GM18519 (cell line): ENCODE data around the gene CCDC92B.
A peak's percentile ranks its signal among the peaks of the same experiment; 100 is the strongest.

Experiments used
- ATAC-seq: cut with Tn5 transposase; IDR thresholded peaks from one replicate; pipeline ENCODE4 v1.9.1; 2021; ENCODE audit warnings: mild to moderate bottlenecking, moderate library complexity; ENCODE audit not compliant: unreplicated experiment, low FRiP score

Gene CCDC92B

DNA sequence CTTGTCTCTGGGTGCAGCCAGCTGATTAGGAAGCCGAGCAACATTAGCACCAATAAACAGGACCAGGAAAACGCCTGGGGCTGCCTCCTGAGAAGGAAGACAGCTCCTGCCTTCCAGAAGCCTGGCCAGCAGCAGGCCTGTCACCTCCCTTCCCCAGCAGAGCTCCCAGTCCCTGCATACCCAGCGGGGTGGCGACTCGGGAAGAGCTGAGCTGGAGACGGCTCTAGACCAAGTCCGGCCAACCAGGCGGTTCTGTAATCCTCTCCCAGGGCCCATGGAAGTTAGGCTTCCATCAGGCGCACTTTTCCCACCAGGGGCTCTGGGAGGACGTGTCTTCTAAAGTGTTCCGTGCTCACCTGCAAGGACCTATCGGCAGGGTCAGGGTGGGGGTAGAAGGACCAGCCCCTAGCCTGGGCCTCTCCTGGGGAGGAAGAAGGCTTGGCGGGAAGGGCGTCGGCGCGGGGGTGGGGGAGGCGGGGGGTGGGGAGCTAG, 25.9 kb downstream of the CCDC92B start:
- no peak for ATAC-seq

- ATAC-seq = no peak
These were observed 26.8 kb downstream of the CCDC92B start for GRCh38 chr17:2722611-2723010.

DNA sequence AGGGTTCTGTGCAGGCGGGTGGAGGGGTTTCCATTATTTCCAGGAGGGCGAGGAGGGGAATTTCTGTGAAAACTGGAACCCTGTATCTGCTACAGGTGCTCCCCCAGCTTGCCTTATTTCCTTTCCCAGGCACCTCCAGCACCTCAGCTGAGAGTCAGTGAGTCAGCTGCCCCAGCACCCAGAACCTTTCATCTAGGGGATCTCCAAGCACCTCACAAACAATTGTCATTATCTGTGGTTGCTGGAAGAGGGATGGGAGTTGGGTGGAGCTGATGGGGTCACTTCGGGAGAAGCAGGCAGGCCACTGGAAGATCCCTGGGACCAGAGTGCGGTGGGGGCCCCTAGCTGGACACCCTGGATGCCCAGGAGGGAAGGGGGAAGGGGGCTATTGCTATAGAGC, 27.8 kb downstream of the CCDC92B start:
- ATAC-seq = no peak

GRCh38 chr17:2719861-2720260, 29.6 kb downstream of the CCDC92B start:
- ATAC-seq = no peak

GRCh38 chr17:2718150-2718938, 31.1 kb downstream of the CCDC92B start:
- no peak for ATAC-seq

DNA sequence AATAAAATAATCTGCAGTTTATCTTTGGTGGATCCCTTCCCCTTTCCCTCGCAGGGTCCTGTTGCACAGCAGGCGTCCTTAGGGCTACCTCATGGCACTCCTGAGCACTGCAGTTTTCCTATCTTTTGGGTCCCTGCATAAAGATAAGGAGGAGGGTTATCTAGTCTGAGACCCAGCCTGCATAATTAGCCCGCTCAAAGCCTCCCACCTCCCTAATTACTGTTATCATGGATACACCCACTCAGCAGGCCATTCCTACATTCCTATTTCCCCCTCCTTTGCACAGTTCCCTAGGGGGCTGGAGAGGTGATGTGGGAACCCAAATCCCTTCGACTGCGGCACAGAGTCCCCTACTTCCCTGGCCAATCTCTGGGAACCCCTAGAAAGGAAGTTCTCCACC, 32.8 kb downstream of the CCDC92B start:
- no peak for ATAC-seq

DNA sequence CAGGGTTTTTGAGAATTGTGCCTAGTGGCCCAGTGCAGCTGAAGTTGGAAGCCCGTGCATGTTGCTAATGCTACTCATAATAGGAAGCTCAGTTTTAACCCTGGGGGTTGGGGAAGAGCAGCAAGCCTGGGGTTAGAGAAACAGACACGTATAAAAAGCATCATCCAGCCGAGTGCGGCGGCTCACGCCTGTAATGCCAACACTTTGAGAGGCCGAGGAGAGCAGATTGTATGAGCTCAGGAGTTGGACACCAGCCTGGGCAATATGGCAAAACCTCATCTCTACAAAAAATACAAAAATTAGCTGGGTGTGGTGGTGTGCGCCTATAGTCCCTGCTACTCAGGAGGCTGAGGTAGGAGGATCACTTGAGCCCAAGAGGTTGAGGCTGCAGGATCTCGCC, 35.6 kb downstream of the CCDC92B start:
- no peak for ATAC-seq

GRCh38 chr17:2712300-2713043, 37.0 kb downstream of the CCDC92B start:
- ATAC-seq = no peak

DNA sequence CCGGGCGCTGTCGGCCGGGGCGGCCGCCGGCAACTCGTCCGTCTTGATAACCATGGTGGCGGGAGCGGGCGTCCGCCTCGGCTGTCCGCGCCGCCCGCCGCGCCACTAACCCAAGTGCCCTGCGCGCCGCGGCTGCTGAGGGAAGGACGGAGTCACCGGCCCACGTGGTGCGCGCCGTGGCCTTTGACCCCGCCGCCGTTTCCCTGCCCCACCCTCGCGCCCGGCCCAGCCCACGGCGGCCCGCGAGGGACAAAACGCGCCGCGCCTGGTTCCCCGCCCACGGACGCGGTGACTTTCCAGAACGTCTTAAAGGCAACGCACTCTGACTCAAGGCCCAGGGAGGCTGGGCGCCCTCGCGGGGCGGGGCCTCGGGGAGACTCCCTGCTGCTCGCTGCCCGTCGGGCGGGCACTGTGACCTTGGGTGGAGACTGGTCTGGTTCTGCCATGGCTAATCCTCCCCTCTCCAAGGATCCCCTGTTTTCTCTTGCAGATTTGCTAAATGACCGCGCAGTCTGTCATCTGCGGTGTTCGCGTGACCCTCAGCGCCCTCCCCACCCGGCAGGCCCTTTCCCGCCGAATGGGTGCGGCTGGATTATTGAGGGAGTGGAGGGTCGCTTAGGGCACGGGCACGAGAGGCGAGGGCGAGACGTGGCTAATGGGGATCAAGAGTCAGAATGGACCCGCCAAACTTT, 37.7 kb downstream of the CCDC92B start, which contains the start of gene CLUH:
TSS of gene CLUH (minus strand) at position 157 of the 692 bp plus-strand sequence. CDS start at position 54, 103 bp downstream.
- peak; percentile 53 for ATAC-seq

GRCh38 chr17:2710803-2711607, 38.4 kb downstream of the CCDC92B start:
- no peak for ATAC-seq

GRCh38 chr17:2710071-2710802, 39.2 kb downstream of the CCDC92B start:
- no peak for ATAC-seq

GRCh38 chr17:2709183-2709661, 40.2 kb downstream of the CCDC92B start:
- ATAC-seq = no peak

DNA sequence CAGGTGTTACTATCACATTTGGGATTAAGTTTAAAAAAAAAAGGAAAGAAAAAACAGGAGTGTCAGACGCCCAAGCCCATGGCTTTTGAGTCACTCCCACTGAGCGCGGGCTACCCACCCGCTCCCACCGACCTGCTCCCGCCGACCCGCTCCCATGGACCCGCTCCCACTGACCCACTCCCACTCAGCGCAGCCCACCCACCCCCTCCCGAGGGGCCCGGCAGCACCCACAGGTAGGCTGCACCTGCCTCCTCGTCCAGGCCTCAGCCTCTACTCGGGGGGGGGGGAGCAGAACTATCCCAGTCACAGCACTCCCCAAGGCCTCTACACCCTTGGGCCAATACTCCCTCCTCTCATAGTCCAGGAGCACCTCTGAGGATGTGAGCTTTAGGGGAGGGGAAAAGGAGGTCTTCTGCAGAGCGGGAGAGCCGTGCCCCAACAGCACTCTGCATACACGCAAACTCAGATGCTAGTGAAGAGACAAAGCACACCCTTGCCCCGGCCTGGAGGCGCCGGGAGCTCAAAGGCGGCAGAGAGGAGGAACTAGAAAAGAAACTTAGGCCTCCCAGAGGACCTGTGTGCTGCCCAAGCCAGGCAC, 40.8 kb downstream of the CCDC92B start:
- no peak for ATAC-seq

GRCh38 chr17:2707721-2708584, 41.5 kb downstream of the CCDC92B start:
- no peak for ATAC-seq

GRCh38 chr17:2706911-2707510, 42.4 kb downstream of the CCDC92B start:
- ATAC-seq = no peak

DNA sequence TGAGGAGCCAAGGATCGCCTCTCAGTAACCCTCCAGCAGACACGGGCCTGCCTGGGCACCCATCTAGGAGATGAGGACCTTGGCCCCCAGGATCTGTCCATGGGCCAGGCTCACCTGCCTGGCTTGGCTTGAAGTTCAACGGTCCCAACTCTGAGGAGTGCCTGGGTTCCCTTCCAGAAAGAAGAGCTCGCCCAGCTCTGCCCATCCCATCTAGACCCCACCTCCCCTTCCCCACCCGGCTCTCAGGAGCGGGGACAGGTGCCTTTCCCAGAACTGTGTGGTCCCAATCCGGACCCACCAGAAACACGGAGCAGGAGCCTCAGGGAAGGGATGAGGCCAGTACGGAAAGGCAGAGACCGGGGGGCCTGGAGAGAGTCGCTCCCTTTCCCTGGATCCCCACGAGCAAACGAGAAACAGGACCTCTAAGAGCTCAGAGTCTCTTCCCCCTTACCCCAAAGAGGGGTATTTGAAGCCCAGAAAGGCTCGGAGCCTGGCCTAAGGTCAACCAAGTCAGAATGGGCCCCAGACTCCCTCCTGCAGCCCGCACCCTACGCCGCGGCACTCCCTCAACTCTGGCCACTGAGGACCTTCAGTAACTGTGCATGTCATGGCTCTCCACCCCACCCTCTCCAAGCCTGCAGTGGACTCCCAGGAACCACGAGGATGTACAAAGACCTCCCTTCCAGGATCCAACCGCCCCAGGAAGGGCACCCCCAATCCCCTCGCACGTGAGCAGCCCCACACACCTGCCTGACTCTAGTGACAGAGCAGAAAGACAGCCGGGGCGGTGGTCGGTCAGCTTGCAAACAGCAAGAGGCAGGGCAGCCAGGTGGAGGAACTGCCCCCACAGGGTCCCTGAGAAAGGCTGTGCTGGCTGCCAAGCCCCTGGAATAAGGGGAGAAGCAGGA, 43.3 kb downstream of the CCDC92B start:
- ATAC-seq = no peak

GRCh38 chr17:2705263-2705662, 44.2 kb downstream of the CCDC92B start:
- no peak for ATAC-seq
